Stimulated activated CD4-positive, alpha-beta T cell treated with anti-CD3 and anti-CD28 coated beads, Interleukin-4, amount 100 ng/mL, for 4 hours (primary cell): ENCODE results near the gene GNB5.

Experiments
- DNase-seq, 2 experiments: peaks; one replicate each; pipeline ENCODE4 v3.0.0-alpha.2; 2020

Gene GNB5

DNA sequence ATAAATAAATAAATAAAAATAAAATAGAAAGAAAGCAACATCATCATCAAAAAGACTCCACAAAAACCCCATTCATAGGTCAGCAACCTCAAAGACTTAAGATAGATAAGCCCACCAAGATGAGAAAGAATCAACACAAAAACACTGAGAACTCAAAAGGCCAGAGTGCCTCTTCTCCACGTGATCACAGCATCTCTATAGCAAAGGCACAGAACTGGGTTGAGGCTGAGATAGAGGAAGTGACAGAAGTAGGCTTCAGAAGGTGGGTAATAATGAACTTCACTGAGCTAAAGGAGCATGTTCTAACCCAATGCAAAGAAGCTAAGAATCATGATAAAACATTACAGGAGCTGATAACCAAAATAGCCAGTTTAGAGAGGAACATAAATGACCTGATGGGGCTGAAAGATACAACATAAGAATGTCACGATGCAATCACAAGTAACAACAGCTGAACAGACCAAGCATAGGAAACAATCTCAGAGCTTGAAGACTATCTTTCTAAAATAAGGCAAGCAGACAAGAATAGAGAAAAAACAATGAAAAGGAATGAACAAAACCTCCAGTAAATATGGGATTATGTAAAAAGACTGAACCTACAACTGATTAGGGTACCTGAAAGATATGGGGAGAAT, 26.4 kb downstream of the GNB5 start:
- no peak for DNase-seq

DNA sequence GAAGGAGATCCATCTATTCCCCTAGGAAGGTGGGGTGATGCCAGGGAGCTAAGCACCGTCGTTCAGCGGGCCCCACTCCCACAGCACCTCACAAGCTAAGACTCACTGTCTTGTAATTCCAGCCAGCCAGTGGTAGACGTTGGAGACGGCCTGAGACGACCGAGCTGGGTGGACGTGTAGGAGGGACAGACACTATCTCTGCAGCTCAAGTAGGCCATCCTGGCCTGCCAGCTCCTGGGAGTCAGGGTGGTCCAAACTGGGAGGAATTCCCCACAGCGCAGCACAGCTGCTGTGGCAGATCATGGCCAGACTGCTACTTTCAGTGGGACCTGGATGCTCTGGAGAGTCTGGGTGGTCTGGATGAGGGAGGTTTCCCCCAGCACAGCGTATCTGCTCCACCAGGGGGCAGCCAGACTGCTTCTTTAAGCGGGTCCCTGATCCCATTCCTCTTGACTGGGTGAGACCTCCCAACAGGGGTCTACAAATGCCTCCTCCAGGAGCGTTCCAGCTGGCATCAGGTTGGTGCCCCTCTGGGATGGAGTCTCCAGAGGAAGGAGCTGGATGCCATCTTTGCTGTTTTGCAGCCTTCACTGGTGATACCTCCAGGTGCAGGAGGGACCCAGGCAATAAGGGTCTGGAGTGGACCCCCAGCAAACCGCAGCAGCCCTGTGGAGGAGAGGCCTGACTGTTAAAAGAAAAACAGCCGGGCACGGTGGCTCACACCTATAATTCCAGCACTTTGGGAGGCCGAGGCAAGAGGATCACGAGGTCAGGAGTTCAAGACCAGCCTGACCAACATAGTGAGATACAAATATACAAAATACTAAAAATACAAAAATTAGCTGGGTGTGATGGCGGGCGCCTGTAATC, 27.6 kb downstream of the GNB5 start:
- no peak for DNase-seq

DNA sequence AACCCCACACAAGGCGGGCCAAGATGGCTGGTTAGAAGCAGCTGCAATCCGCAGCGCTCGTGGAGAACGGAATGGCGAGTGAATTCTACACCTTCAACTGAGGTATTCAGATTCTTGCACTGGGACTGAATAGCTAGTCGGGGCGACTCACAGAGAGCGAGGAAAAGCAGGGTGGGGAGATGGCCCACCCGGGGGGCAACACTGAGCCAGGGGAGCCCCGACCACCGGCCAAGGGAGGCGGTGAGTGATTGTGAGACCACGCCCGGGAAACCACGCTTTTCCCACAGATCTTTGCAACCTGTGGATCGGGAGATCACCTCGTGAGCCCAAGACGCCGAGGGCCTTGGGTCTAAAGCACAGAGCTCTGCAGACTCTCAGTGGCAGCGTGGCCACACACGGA, 28.3 kb downstream of the GNB5 start:
- no peak for DNase-seq

DNA sequence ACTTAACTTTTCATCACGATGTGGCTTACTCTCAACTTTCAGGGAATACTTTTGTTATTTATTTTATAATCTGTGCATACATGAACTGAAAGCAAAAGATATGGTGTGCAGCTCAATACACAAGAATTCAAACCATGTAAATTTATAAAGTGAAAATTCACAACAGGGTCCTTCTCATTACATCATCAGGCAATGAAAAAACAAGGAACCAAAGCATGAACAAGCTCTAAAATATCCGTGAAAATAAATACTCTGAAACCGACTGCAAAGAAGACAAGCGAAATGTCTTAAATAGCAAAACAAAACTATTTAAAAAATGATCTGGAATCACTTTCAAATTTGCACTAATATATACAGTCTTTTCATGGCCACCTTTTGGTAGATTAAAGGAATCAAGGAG, 28.9 kb downstream of the GNB5 start:
- no peak for DNase-seq

DNA sequence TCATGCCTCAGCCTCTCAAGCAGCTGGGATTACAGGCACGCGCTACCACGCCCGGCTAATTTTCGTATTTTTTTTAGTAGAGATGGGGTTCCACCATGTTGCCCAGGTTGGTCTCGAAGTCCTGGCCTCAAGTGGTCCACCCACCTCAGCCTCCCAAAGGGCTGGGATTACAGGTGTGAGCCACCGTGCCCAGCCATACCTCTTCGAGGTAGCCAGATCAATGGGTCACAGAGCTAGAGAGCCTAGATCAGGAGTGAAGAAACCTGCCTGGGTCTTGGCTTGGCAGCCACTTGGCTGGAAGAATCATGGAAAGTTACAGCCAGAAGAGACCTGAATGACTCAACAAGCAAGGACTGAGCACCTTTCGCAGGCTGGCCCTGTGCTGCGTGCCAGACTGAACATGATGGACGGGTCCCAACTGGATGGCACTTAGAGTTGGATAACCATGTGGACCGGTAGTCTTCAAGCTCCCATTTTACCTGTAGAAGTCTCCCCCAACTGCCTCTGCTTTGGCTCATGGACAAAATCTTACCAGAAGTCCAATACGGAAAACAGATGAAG, 29.7 kb downstream of the GNB5 start:
- no peak for DNase-seq

DNA sequence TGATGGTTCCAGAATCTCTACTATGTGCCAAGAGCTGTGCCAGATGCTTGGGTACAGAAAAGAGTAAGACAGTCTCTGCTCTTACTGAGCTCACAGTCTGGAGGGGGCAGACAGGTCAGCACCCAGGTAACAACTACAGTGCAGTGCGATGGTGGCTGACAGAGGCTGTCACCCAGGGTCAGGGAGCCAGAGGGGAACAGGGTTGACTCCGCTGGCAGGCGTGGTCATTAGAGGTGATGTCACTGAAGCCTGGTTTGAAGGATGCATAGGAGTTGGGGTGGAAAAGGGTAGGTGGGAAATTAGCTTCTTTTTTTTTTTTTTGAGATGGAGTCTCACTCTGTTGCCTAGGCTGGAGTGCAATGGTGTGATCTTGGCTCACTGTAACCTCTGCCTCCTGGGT, 31.5 kb downstream of the GNB5 start:
- no peak for DNase-seq

DNA sequence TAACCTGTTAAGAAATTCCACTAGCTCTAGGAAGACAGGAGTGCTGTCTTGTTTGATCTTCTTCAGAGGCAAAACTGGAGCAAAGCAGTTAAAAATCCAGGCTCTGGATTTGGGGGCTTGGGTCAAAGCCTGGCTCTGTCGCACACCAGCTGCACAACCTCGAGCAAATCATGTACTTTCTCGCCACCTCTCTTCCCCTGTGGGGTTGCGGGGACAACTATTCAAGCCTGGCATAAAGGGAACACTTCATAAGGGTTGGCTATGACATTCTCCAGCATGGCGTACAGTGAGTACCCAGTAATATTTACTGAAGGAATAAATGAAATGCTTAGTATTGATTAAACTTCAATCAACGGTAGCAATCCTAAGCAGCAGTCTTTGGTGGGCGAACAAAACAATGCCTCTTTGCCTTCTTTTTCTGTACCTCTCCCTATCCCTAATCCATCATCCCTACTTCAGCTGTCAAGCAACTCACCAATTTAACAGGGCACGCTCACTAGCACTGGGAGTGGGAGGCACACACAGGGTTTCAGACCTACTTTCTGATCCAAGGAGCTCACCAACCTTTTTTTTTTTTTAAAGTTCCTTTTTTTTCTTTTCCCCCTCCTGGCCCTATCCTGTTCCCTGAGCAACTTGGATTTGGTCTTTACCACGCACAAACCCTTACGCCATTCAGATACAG, 33.0 kb downstream of the GNB5 start:
- DNase-seq = no peak

DNA sequence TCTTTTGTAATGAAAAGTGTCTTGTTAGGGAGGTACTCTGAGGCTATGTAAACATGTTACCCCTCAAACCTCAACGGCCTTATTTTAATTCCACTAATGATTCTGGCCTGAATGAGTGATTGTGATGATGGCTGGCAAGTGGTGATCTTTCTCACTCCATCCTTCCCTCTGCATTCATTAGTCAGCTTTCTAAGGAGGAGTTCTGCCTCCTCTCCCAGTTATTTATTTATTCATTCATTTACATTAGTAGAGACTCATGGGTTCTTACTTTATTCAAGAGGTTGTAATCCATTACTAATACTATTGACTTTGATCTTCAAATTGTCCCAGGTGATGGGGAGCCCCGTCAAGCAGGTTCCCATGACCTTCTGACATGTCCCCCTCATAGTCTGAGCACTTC, 35.3 kb downstream of the GNB5 start:
- DNase-seq = no peak

DNA sequence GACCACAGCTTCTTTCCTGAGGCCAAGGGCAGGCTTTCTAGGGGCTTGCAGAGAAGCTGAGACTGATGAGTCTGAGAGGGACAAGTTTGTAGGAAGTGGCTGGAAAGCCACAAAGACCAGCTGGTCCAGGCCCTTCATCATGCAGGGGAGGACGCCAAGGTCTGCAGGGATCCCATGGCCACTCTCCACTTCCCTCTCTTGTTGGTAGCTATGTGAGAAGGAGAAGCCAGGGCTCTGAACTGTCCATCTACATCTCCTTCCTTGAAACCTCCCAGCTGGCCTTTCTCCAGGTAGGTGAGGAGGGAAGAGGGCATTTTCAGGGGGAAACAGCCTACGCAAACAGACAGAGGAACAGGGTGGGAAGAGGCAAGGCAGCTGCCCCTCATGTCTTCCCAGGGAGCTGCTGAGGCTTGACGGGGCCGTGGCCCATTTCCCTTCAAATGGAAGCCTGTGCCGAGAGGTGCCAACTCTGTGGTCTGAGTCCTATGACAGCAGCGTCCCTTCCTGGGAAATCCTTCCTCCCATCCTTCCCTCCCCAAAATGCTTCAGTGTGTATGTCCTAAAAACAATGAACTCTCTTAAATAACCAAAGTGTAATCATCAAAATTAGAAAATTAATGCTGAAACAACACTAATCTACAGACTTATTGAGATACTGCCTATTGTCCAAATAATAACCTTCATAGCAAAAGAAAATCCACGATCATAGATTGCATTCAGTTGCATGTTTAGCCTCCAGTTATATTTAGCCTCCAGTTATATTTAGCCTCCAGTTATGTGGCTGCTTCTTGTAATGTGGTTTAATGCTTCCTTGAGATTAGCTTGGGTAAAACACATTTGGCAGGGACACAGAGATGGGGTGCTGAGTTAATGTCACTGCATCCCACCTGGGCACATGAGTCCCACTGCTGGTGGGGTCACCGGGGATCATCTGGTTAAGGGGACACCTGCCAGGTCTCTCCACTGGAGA, 36.0 kb downstream of the GNB5 start:
- DNase-seq = no peak

DNA sequence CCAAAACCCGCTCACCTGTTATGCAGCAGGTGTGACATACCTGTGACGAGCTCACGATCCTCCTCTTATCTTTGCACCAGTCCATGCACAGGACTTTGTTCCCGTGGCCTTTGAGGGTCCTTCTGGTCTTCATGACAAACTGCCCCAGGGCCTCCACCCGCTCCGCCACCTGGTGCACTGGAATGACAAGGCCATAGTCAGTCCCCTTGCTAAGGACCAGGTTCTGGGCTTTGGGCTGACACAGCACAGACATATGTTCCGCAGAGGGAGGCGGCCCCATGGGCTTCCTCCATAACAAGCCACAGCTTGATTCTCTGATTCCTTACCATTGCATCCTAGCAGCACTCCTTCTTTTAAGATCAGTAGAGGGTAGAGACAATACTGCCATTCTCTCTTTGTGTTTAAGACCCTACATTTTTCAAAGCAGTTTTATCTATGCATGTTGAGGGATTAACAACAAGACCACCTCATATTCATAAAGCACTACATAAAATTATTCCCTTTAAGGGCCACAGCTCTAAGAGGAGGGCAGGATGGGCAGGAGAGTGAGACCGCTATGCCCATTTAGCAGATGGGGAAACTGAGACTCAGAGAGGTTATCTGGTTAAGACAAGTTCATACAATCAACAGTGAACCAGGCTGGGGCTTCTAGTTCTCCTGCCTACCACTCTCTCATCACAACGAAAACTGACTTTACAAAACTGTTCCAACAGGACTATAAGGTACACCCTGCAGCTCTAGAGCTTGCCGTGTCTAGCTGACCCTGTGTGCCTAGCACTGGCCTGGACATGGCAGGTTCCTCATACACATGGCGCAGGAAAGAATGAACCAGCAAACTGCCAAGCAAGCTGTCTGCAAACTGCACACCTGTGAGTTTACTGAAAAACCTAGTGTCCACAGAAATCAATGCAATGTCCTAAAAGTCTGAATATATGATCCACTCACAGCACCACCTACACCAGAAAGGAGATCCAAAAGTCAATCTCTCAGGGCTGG, 37.0 kb downstream of the GNB5 start:
- DNase-seq = no peak

DNA sequence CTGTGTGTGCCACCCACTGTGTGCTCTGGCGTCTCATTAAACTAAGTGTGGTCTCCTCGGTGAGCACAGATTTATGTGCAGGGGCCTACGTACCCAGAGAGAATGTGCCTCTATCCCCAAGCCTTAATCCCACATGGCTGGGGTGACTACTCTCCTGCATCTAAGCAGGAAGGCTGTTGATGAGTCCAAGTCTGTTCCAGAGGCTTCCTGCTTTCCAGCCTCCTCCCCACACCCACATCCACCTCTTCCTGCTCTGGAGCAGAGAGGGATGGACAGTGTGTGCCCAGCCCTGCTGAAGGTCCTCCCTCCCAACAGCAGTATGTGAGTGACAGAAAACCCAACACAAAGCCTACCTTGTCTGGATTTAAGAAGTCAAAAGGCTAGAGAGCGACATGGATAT, 39.8 kb downstream of the GNB5 start:
- no peak for DNase-seq

DNA sequence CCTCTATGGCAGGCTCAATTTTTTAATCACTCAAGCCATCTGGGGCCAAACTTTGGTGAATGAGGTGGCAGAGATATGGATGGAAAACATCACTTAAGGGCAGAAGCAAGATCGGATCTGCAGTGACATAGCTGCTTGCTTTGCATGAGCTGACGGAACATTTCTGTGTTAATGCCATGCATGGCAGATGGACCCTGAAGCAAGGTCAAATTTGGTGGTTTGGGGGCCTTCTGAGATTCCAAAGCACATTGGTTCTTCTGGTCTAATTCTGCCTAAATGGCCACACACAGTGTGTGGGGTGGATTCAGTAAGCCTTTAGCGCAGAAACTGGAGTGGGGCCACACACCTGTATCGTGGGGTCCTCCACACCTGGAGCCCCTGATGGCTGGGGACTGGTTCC, 40.3 kb downstream of the GNB5 start:
- DNase-seq = no peak

DNA sequence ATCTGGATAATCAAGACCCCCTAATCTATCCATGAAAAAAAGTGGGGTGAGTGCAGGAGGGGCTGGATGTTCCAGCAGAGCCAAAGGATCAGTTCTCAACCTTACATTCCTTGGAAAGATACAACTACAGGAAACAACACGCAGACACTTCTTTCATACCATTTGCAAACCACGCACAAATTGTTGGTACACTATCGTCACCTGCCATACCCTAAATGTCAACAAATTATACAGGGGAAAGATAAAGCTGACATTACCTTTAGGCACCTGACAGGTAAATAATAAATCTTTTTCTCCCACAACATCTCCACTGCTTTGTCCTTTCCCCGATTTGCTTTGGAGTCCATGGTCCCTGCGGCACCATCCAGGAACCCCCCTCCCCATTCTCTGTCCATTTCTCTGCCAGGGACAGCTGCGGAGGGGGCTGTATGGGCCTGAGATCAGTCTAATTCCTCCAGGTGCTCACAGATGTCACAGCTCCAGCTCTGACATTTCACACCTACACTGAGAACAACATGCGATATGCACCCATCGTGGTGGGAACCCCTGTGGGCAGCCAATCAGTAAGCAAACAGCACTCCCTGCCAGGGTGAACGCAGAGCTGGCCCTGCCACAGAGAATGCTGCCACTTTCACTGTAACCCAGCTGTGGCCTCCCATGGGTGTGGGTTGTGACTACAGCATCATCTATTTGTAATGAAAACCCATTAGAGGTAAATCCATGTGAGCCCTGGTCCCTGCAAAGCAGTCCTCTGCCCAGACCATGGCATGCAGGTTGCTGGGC, 41.0 kb downstream of the GNB5 start:
- DNase-seq = no peak

DNA sequence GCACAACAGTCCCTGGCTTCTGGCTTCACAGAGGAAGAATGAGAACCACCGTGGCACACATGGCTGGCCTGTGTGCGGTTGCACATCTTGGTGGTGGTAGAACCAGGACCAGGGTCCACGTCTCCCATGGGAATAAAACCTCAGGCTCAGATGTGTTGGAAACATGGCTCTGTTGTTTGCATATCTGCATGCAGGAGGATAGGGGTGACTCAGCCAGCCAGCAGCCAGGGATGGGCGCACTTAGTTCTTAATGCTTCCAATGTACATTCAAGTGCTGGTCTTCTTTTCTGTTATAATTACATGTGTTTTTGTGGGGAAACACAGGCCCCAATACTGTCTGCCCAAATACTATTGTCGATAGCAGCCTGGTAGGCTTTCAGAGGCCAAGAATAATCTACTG, 42.8 kb downstream of the GNB5 start:
- no peak for DNase-seq

DNA sequence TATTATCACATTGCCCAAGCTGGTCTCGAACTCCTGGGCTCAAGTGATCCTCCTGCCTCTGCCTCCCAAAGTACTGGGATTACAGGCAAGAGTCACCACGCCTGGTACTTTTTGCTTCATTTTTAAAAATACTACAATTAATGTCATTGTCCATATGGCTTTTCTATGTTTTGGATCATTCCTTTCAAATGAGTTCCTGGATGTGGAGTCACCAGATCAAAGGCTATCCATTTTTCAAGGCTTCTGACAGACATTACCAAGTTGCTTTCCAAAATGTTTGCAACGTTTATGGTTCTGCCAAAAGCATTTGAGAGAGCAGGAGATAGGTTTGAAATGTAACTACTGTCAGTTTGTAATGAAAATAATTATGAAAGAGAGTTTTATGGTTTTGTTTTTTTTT, 44.4 kb downstream of the GNB5 start:
- no peak for DNase-seq

DNA sequence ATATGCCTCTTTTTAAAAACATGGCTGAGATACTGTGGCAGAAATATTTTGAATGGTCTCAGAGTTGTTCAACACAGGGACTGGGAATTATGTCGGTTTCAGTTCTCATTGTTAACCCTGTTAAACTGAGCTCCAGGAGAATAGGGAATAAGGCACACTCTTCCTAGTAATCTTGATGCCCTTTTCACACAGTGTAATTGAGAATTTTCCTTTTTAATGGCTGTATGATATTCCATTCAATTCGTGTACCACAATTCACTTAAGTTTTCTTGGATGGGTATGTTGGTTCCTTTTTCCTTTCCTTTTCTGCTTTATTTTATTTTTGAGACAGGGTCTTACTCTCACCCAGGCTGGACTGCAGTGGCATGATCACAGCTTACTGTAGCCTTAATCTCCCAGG, 44.9 kb downstream of the GNB5 start:
- no peak for DNase-seq

DNA sequence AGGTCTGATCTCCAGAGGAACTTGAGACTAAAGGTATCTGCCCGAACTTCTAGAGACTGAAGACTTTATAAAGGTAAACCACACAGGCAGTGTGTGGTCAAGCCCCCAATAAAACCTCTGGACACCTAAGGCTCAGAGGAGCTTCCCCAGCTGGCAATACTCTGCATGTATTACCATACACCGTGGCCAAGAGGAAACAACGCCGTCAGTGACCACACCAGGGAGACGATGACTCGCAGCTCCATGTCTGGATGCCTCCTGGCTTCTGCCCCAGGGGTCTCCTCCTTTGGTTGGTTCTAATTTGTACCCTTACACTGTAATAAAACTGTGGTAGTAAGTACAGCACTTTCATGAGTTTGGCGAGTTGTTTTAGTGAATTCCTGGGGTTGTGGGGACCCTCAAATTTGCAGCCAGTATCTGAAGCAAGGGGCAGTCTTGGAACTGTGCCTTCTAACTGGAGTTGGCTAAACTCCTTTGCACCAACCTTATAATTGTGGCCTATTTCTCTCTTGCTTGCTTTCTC, 46.5 kb downstream of the GNB5 start:
- no peak for DNase-seq

DNA sequence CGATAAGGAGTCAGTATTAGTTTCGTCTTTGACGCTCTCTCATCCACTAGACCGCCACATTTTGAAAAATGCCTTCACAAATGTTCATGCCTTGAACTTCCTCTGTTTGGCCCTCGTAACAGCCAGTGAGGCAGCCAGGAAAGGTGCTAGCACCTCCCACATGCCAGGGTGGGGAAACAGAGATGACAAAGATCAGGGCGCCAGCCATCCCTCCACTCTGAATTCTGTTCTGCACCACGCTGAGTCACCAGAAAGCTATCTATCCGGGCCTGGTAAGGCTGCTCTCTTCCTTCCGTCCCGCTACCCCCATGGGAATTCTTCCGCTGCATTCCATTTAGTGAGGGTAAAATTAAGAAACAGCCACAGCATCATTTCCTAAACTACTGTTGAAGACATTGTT, 47.3 kb downstream of the GNB5 start:
- DNase-seq = no peak

DNA sequence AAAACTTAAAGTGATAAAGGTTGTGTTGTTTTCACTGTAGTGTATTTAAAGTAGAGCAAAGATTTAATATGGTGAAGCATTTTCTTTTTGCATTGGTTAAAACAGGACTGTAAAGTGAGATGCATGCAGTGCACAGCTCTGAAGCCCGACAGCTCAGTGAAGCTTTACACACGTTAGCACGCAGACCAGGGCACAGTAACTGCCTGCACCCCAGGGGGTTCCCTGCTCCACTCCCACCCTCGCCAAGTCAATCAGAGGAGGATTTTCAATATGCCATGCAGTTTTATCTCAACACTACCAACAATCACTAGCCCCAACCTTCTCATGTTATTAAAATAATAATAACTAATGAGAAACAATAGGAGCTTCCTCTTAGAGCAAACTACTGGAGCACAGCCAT, 50.5 kb downstream of the GNB5 start:
- DNase-seq = no peak
